Omental fat pad (tissue), 4 donors: ENCODE measurements around the gene SPECC1. TPM values are rescaled to one million over a fixed set of nuclear protein-coding genes. Genes with fewer than 3 reads are reported as not detected.
"Not testable (repeated sequence)": the region's sequence is repeated elsewhere in the genome, so short reads cannot be mapped to it uniquely, and the experiment has no call there.

Experiments used
- ATAC-seq: fragments of 150-250 bp; one replicate; pipeline ENCODE4 v1.9.1; 2016; ENCODE audit warnings: mild to moderate bottlenecking, moderate library complexity; ENCODE audit not compliant: low FRiP score
- DNase-seq: peaks from one replicate; pipeline ENCODE4 v3.0.0-alpha.2; 2019; ENCODE audit warnings: low spot score
- small RNA-seq: library from RNA; depleted of rRNA; stranded (forward); fragments of <200 nt; gene quantifications from one replicate; pipeline ENCODE3, GENCODE V24; 2016
- total RNA-seq, 4 donors: library from RNA; depleted of rRNA; stranded (reverse); fragments of >200 nt; gene quantifications; one replicate each; pipeline ENCODE4 v1.1.0, GENCODE V29; 2016
- TF ChIP-seq, protein P1 (sequence below), 3 donors: fragments of 450-650 bp; IDR thresholded peaks; one replicate each; pipeline ENCODE4 v1.5.1; 2016 to 2017; ENCODE audit warnings: antibody characterized with exemption in 3 of 3, mild to moderate bottlenecking in 3 of 3, moderate library complexity in 2 of 3

SPECC1 gene
- total RNA-seq, 4 donors from 2014 or later: 34.2 to 114 (median 53.1) TPM

DNA sequence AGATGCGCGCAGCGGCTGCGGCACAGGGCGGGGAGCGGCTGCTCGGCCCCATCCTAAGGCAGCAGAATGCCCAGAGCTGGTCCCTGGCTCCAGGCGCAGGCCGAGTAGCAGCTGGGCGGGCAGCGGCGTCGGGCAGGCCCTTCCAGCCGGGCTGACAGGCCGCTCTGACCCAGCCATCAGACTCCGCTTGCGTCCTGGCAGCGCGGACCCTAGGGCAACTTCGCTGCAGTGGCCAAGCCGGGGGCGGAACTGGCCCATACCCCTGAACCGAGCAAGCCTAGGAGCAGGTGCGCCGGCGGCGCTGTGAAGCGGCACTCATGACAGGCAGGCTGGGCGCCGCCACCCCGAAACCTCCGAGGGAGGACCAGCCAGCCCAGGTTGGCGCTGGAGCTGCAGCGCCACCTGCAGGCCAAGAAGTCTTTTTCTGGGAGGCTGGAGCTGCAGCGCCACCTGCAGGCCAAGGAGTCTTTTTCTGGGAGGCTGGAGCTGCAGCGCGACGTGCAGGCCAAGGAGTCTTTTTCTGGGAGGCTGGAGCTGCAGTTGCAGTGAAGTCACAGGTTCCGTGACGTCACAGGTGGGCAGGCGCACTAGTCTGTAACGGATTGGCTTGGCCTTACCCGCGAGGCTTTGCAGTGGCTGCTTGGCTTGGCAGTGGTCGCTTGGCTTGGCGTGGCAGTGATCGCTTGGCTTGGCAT lies 311.5 kb downstream of the SPECC1 start:
- TF ChIP-seq, protein P1, sequence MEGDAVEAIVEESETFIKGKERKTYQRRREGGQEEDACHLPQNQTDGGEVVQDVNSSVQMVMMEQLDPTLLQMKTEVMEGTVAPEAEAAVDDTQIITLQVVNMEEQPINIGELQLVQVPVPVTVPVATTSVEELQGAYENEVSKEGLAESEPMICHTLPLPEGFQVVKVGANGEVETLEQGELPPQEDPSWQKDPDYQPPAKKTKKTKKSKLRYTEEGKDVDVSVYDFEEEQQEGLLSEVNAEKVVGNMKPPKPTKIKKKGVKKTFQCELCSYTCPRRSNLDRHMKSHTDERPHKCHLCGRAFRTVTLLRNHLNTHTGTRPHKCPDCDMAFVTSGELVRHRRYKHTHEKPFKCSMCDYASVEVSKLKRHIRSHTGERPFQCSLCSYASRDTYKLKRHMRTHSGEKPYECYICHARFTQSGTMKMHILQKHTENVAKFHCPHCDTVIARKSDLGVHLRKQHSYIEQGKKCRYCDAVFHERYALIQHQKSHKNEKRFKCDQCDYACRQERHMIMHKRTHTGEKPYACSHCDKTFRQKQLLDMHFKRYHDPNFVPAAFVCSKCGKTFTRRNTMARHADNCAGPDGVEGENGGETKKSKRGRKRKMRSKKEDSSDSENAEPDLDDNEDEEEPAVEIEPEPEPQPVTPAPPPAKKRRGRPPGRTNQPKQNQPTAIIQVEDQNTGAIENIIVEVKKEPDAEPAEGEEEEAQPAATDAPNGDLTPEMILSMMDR (IDR thresholded peaks at IDR 0.05): peak in 1 of 3 donors; percentile 81
- DNase-seq: peak; percentile 44
- ATAC-seq: peak; percentile 88

- peak; percentile 28 for ATAC-seq
Measured at GRCh38 chr17:20321357-20321756, 312.2 kb downstream of the SPECC1 start.

GRCh38 chr17:20327739-20328138 lies 318.6 kb downstream of the SPECC1 start:
- not testable (repeated sequence) for ATAC-seq, DNase-seq

More at GRCh38 chr17:20321357-20321756, 312.2 kb downstream of the SPECC1 start:
- not testable (repeated sequence) for DNase-seq

DNA sequence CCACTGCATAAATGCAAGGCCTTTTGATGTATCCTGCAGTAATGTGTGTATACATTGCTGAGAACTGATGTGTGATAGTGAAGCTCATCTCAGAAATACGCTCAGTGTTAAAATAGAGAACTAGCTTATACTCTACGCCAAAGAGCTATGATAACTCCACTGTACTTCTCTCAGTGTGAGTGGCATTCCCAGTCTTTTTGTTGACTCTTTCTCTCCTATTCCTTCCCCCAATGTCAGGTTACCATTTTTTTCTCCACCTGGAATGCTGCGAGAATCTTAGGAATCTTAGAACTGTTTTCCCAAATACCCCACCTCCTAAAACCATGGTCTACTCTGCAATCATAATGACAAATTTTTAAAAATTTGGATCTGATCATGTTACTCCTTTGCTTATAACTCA lies 342.2 kb downstream of the SPECC1 start:
- not testable (repeated sequence) for ATAC-seq, DNase-seq

GRCh38 chr17:20352567-20352966 lies 343.4 kb downstream of the SPECC1 start:
- ATAC-seq, DNase-seq: not testable (repeated sequence)

DNA sequence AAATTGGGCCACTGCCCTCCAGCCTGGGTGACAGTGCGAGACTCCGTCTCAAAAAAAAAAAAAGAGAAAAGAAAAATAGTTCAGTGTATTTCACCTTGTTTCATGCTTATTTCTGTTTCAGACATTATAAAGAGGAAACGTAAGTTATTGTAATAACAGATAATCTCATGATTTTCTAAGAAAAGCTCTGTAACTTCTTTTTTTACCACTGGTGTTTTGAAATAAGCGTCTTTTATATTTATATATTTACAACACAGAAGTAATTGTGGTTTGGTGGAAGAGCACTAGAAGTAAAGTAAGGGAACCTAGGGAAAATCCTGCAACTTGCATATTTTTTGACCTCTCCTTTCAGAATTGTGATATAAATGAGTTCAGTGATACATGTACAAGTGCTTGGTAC lies 354.7 kb downstream of the SPECC1 start:
- not testable (repeated sequence) for ATAC-seq, DNase-seq

Small RNA genes within 50 kb of the gene (small RNA-seq; reads per million reads assigned to genes)
- gene AC008088.1 (not detected), gene RNU6-1057P (not detected), gene RNU6-258P (not detected), gene RNU6-467P (not detected)

Other genes starting within 250 kb of the SPECC1 start
- 10 to 100 TPM; 18.9 to 35.8 (median 26.5) TPM for gene ULK2, start 141.4 kb upstream of the SPECC1 start, total RNA-seq
- 10 to 100 TPM; 21.9 to 39.1 (median 30.3) TPM for gene AKAP10, start 31.5 kb upstream of the SPECC1 start, total RNA-seq